Muscle of leg (tissue), 11 donors: ENCODE measurements around the gene ADCY1. TPM values are rescaled to one million over a fixed set of nuclear protein-coding genes. Genes with fewer than 3 reads are reported as not detected.

Experiments used
- DNase-seq: peaks from one replicate; pipeline ENCODE4 v3.0.0; 2013
- H3K27ac ChIP-seq: one replicate; pipeline ENCODE4 v1.5.1; 2013; ENCODE audit warnings: mild to moderate bottlenecking, low read length, control low read depth
- H3K27me3 ChIP-seq: one replicate; pipeline ENCODE4 v1.6.1; 2013; ENCODE audit warnings: low read length; ENCODE audit not compliant: control insufficient read depth, insufficient read depth
- H3K36me3 ChIP-seq: one replicate; pipeline ENCODE4 v1.6.1; 2013; ENCODE audit warnings: low read length; ENCODE audit not compliant: control insufficient read depth, insufficient read depth
- H3K4me1 ChIP-seq: one replicate; pipeline ENCODE4 v1.6.1; 2013; ENCODE audit warnings: low read length; ENCODE audit not compliant: control insufficient read depth, insufficient read depth
- H3K4me3 ChIP-seq: one replicate; pipeline ENCODE4 v1.5.1; 2013; ENCODE audit warnings: low read length, control low read depth
- H3K9me3 ChIP-seq: replicated peaks from 2 replicates; pipeline ENCODE4 v1.6.1; 2013; ENCODE audit warnings: low read depth, low read length; ENCODE audit not compliant: control insufficient read depth
- WGBS: methylation state at CpG from one replicate; pipeline ENCODE4 v1.1.5; 2013; ENCODE audit warnings: missing lambda C conversion rate; ENCODE audit not compliant: insufficient coverage; 5-methylcytosine and 5-hydroxymethylcytosine counted together
- polyA plus RNA-seq, 8 donors: library from polyadenylated mRNA; unstranded; fragments of 120-200 nt; gene quantifications; one replicate each; pipeline versions ENCODE4 v1.2.1 to v1.2.3, GENCODE V29; 2013; ENCODE audit warnings: inconsistent platforms in 1 of 8, low replicate concordance in 1 of 8; ENCODE audit not compliant: insufficient read length in 8 of 8, insufficient read depth in 1 of 8
- total RNA-seq: library from RNA; stranded (reverse); fragments of 120-200 nt; gene quantifications from one replicate; pipeline ENCODE4 v1.2.4, GENCODE V29; 2013

Gene ADCY1
- total and polyA plus RNA-seq, 9 donors, result 7.1 to 15.6 (median 10.9) TPM

DNA sequence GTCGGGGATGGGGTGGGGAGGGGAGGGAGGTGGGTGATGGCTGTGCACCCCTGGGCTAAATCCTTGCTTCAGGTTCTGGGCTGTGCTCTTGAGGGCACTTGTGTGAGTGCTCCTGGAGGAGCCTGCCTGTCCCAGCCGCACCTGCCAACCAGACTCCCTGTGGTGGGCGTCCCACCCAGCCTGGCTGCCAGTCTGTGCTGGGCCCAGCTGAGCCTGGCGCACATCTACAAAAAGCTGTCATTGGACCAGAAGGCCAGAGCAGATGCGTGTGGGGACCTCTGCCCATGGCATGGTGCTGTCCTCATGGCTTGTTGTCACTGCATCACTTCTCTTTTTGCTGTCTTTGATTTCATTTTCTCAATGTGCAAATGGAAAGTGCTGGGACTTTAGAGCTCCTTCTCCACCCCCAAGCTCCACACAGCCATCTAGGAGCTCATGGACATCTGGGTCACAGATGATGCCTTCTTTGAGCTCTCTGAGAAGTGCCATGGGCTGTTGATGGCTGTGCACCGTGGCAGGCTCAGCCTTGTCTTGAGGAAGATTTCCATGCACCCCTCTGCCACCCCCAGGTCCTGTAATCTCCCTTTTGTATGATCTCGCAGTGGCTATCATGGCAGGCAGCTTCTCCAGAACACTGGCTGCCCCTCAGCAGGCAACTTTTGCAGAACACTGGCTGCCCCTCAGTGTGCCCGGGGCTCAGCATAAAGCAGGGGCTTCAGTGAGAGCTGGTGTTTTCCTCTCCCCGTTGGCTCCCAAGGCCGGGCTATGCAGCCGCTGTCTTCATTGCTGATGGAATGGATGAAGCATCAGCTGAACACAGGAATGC lies 83.9 kb downstream of the ADCY1 start:
- Histone ChIP-seq H3K4me3 (no peak overlapping the region), H3K9me3 (no peaks in the 10 kb centered on the region), H3K27ac (no peak overlapping the region), H3K36me3 (no peaks in the 10 kb centered on the region), H3K27me3 (no peaks in the 10 kb centered on the region), H3K4me1 (no peaks in the 10 kb centered on the region)
- 84% methylated on average over 11 of the region's 11 CpGs for WGBS
- DNase-seq, result no peak

DNA sequence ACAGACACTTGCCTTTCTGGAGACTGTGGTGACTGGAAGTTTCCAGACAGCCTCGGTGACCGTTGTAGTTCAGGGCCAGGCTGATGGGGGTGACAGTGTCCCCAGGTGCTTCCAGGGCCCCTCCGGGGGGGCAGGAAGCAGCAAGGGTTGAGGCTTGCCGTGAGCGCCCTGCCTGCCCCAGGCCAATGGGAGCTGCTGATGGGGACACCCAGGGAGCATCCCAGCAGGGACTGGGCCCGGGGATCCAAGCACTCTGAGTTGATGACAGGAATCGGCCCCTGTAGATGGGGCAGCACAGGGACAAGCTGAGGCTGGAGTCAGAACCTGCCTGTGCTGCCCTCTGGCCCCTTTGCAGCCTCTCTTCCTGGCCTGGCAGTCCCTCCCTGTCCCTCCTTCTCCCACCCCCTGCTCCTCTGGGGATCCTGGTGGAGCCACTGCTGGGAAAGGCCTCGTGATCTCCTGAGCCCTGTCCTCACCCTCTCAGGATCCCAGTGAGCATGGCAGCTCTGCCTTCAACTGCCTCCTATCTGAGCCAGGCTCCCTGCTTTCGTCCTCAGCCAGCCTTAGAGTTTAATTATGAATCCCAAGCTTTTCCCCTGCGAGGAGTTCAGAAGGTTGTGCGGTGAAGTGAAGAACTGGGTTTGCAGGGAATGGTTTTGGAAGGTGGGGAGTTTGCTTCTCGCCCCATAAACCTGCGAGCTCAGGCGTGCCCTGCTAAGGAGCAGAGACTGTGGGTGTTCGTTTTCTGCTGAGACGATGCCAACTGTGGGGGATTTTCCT lies 84.7 kb downstream of the ADCY1 start:
- H3K9me3 ChIP-seq, result no peaks in the 10 kb centered on the region
- no peak overlapping the region for H3K27ac ChIP-seq
- 78% methylated on average over 13 of the region's 16 CpGs for WGBS
- H3K27me3 ChIP-seq, result no peaks in the 10 kb centered on the region
- H3K36me3 ChIP-seq, result no peaks in the 10 kb centered on the region
- H3K4me3 ChIP-seq, result no peak overlapping the region
- H3K4me1 ChIP-seq, result no peaks in the 10 kb centered on the region
- no peak for DNase-seq

DNA sequence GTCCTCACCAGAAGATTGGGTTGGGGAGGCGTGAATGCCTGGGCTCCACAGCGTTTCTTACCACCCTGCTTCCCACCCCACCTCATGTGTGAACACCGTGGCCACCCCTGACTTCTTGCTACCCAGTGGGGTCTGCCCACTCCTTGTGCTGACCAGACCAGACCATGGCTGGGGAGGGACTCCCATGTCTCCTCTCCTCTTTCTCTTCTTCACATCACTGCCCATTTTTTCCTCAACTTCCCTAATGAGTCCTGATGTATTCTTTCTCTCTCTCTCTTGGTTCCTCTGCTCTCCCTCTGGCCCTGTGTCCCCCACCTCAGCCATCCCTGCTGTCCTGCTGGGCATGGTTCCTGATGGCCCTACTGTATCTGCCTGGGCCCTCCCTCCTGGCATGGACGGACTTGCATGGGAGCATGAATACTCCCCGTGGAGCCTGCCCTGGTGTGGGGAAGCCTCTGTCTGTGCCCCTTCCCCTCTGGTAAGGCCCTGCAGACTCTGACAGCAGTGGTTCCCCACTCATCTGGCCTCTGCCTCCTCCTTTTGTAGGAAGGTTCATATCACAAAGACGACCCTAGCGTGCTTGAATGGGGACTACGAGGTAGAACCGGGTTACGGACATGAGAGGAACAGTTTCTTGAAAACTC lies 85.5 kb downstream of the ADCY1 start:
- WGBS, result 93% methylated on average over 9 of the region's 10 CpGs
- Histone ChIP-seq H3K27ac (no peak overlapping the region), H3K4me1 (no peaks in the 10 kb centered on the region), H3K27me3 (no peaks in the 10 kb centered on the region), H3K36me3 (no peaks in the 10 kb centered on the region), H3K4me3 (no peak overlapping the region), H3K9me3 (no peaks in the 10 kb centered on the region)
- DNase-seq, result no peak

DNA sequence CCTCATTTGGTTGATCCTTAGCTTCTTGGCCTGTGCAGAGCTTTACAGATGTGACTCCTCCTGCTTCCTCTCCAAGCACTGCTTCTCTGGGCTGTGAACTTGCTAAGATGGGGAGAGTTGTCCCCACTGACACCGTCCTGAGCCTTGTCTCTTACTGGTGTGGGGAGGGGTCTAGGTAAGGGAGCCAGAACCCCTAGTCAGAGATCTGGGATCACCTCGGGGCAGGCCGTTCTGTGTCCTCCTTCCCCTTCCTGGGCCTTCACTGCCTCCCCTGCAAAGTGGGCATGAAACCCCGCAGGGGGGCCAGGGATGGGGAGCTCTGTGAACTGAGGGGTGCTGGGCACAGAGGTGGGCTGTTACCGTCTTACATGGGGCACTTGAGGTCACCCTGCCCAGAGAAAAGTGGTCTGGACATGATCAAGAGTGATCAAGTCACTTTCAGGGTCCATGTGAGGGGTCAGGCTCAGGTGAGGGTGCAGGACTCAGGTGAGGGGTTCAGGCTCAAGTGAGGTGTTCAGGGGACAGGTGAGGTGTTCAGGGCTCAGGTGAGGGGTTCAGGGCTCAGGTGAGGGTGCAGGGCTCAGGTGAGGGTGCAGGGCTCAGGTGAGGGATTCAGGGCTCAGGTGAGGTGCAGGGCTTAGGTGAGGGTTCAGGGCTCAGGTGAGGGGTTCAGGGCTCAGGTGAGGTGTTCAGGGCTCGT lies 86.2 kb downstream of the ADCY1 start:
- WGBS, result 81% methylated on average over 2 of the region's 6 CpGs
- no peaks in the 10 kb centered on the region for H3K9me3 ChIP-seq
- no peak overlapping the region for H3K27ac ChIP-seq
- no peaks in the 10 kb centered on the region for H3K36me3 ChIP-seq
- DNase-seq, result no peak
- no peaks in the 10 kb centered on the region for H3K27me3 ChIP-seq
- H3K4me3 ChIP-seq, result no peak overlapping the region
- H3K4me1 ChIP-seq, result no peaks in the 10 kb centered on the region

DNA sequence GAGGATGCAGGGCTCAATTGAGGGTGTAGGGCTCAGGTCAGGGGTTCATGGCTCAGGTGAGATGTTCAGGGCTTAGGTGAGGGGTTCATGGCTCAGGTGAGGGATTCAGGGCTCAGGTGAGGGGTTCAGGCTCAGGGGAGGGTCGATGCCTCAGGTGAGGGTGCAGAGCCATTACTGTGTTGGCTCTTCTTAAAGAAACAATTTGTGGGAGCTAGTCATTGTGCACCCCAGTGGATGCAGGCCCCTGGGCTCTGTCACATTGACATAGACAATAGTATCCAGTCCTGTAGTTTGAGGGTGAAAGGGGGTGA lies 86.7 kb downstream of the ADCY1 start:
- H3K4me3 ChIP-seq, result no peak overlapping the region
- H3K4me1 ChIP-seq, result no peaks in the 10 kb centered on the region
- H3K27ac ChIP-seq, result no peak overlapping the region
- DNase-seq, result no peak
- H3K27me3 ChIP-seq, result no peaks in the 10 kb centered on the region
- 67% methylated on average over 1 of the region's 1 CpG for WGBS
- H3K9me3 ChIP-seq, result no peaks in the 10 kb centered on the region
- no peaks in the 10 kb centered on the region for H3K36me3 ChIP-seq

DNA sequence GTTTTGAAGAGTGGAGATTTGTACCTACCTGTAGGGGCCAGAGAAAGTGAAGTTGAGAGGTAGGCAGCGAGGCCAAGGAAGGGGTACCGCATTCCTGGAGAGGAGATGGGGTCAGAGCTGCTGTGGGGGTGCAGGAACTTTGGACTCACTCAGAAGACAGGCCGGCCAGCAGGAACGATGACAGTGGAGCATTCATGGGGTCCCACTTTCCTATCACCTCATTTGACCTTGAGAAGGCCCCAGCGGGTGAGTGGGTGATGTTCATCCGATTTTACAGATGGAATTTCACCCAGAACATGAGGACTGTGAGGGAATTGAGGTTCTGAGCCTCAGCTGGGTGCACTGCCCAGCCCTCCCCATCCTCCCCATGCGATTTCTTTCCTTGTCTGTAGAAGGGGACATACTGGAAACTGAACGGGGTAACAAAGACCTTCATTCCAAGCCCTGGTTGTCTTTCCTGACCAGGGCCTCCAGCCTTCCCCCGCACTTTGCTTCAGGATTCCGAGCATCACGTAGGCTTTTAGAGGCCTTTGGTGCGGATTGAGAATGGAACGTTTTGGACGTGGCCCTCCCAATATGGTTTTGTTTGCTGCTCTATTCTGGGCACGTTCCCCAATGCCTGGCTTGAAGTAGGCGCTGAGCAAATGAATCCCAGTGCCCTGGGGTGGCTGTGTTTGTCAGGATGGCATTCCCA lies 87.3 kb downstream of the ADCY1 start:
- no peaks in the 10 kb centered on the region for H3K36me3 ChIP-seq
- no peaks in the 10 kb centered on the region for H3K27me3 ChIP-seq
- no peaks in the 10 kb centered on the region for H3K9me3 ChIP-seq
- DNase-seq, result no peak
- no peak overlapping the region for H3K4me3 ChIP-seq
- no peaks in the 10 kb centered on the region for H3K4me1 ChIP-seq
- WGBS, result 87% methylated on average over 9 of the region's 16 CpGs
- H3K27ac ChIP-seq, result no peak overlapping the region

DNA sequence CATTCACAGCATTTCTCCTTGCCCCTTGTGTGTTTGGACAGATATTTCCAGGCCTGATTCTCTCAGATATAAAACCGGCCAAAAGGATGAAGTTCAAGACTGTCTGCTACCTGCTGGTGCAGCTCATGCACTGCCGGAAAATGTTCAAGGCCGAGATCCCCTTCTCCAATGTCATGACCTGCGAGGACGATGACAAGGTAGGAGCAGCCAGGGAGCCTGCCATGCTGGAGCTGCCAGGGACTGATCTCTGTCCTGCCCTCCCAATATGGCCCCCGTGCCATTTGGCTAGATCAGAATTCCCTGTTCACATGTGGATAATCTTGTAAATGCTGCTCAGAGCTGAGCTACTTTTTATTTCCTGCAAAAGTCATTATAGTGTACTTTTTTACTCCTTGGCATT lies 87.8 kb downstream of the ADCY1 start:
- H3K27ac ChIP-seq, result no peak overlapping the region
- no peaks in the 10 kb centered on the region for H3K36me3 ChIP-seq
- no peaks in the 10 kb centered on the region for H3K27me3 ChIP-seq
- no peaks in the 10 kb centered on the region for H3K9me3 ChIP-seq
- 67% methylated on average over 5 of the region's 6 CpGs for WGBS
- H3K4me3 ChIP-seq, result no peak overlapping the region
- H3K4me1 ChIP-seq, result no peaks in the 10 kb centered on the region
- DNase-seq, result no peak

DNA sequence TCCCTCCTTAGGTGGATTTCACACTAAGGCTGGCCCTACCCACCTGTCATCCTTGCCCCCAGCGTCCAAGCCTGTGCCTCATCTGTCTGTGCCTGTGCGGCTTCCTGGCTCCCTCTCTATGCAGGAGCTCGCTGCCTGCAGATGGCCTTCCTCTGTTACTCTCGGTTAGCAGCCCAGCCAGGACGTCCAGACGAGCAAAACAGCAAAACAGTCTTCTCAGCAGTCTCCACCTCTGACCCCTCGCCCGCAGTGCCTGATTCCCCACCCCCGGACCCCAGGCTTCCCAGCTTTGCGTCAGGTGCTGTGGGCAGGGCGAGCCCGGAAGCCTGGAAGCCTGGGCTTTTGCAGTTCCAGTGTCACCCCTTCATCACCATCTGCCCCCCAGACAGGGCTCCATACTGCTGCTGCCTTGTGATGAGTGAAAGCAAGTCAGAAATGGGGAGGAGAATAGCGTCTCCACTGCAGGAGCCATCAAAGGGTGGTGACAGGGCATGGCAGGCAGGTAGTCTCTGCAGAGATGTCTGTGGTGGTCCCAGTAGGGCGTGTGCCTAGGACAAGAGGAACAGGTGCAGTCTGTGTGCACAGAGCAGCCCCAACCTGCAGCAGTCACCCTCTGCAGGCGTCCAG lies 88.5 kb downstream of the ADCY1 start:
- WGBS, result 48% methylated on average over 12 of the region's 15 CpGs
- no peak for DNase-seq
- H3K36me3 ChIP-seq, result no peaks in the 10 kb centered on the region
- no peaks in the 10 kb centered on the region for H3K9me3 ChIP-seq
- H3K27me3 ChIP-seq, result no peaks in the 10 kb centered on the region
- H3K4me1 ChIP-seq, result no peaks in the 10 kb centered on the region
- no peak overlapping the region for H3K27ac ChIP-seq
- H3K4me3 ChIP-seq, result no peak overlapping the region

DNA sequence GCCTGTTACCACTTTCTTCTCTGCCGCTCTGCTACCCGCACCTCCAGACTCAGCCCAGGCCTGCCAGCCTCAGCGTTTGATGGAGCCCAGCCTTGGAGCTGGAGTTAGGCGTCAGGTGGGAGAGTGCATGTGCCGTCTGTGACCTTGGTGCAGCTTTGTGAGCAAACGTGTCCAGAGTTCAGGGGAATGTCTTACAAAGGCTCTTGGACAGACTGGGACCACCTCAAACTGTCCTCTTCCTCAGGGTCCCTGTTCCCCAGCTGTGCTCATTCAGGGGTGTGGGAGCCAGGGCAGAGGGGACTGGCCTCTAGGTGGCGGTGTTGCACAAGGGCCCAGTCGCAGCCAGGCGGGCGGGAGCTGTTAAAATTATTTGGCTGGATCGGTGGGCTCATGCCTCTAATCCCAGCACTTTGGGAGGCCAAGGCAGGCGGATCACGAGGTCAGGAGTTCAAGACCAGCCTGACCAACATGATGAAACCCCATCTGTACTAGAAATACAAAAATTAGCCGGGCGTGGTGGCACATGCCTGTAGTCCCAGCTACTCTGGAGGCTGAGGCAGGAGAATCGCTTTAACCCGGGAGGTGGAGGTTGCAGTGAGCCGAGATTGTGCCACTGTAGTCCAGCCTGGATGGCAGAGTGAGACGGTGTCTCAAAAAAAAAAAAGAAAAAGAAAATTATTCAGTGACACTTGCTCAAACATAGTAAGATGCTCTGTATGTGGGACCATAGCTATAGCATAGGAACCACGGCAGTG lies 89.2 kb downstream of the ADCY1 start:
- H3K4me3 ChIP-seq, result no peak overlapping the region
- H3K27ac ChIP-seq, result no peak overlapping the region
- H3K27me3 ChIP-seq, result no peaks in the 10 kb centered on the region
- H3K36me3 ChIP-seq, result no peaks in the 10 kb centered on the region
- H3K4me1 ChIP-seq, result no peaks in the 10 kb centered on the region
- no peak for DNase-seq
- no peaks in the 10 kb centered on the region for H3K9me3 ChIP-seq
- 78% methylated on average over 17 of the region's 20 CpGs for whole genome bisulfite sequencing
